Measurements from ENCODE around the gene MYLK. TPM values are rescaled to one million over a fixed set of nuclear protein-coding genes. Genes with fewer than 3 reads are reported as not detected.

Gene MYLK
- total RNA-seq, 2 experiments from 2014 or later: not detected

DNA sequence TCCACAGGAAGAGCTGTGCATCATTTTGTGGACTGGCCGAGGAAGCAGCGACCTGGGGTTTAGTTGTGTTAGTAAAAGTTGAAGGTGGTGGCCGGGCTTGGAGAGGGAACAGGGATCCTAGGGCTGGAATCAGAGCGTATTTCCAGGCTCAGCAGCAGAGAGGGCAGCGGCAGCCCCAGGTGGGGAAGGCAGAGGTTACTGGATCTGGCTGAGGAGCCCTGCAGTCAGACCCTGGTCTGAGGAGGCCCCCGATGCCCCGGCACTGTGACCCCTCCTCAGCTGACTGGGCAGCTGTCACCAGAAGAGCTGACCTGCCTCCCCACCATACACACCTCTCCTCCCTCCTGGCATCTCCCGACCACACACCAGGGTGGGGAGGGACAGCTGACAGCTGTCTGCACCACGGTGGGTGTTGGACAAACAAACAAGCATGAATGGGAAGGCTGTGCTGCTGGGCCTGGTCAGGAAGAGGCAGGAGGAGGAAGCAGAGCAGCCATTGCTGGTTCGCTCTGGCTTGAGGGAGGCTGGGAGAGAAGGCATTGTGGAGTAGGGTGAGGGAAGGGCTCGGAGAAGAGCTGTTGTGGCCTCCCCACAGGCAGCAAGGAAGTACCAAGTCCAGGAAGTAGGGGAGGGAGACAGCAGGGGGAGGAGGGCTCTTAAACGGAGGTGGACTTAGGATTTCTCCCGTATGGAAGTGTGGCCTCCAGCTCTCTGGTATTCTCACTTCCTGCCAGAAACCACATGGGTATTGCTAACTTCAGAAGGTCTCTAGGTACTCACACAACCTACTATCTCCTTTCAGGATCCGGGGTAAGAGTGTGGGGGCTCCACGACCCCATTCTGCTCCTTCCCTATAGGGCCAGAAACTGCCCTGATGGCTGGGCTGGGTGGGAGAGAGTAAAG lies 249.7 kb downstream of the MYLK start:
- Mint-ChIP-seq H3K4me3 (no peak overlapping the region), H3K4me1 (ENCODE audit: low read depth) (no peaks in the 10 kb centered on the region), H3K27me3 (ENCODE audit: low read depth) (peaks cover under 1% of the 10 kb centered on the region), H3K9me3 (no peaks in the 10 kb centered on the region), H3K27ac (no peak overlapping the region), H3K36me3 (ENCODE audit: low read depth) (peaks cover 4% of the 10 kb centered on the region)
- no peak for DNase-seq
- intact Hi-C loops (cut with micrococcal nuclease): no loop called here
- CTCF ChIA-PET: interaction anchor here (1.2 kb wide), 1 partner anchor 18 kb away, joined by 4 read pairs; no protein-coding TSS in a partner anchor

DNA sequence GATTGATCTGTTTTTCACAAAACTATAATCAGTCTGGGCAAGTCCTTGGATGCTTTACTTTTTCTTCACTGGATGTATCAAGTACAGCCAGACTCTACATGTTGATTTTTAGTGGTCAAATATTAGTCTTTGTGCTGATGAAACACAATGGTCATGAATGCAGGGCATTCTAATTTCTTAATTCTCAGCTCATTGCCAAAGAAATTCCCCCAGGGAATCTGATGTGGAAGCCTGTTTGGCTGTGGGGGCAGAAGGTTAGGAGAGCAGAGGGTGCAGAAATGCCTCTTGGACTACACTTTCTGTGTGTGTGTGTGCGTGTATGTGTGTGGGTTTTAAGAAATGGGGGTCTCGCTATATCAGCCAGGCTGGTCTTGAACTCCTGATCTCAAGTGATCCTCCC lies 250.6 kb downstream of the MYLK start:
- Mint-ChIP-seq H3K36me3 (ENCODE audit: low read depth) (peaks cover 4% of the 10 kb centered on the region), H3K27me3 (ENCODE audit: low read depth) (peaks cover 4% of the 10 kb centered on the region), H3K4me1 (ENCODE audit: low read depth) (no peaks in the 10 kb centered on the region), H3K9me3 (no peaks in the 10 kb centered on the region), H3K4me3 (no peak overlapping the region), H3K27ac (no peak overlapping the region)
- no peak for DNase-seq
- intact Hi-C loops (cut with micrococcal nuclease): no loop called here
- CTCF ChIA-PET: no interaction called here

DNA sequence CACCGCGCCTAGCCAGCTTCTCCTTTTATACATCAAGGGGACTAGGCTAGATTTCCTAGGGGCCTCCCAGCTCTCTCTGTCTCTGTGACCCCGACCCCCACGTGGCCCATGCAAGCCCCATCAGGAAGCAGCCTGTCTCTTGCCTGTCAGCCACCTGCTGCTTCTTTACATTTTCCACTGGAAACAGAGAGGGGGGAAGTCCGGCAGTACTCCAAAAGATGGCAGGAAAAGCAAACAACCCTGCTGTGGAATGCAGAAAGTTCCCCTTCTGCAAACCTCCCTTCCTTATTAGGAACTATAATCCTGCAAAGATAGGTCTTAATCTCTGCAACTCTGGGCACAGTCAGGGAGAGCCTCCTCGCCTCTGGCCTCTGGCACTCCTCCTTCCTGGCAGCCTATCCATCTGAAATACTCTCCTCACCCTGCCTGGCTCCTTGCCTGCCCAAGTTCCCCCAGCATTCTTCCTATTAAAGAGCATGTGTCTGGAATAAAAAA lies 251.9 kb downstream of the MYLK start:
- CTCF ChIA-PET: no interaction called here
- peaks cover 4% of the 10 kb centered on the region for H3K27me3 Mint-ChIP-seq (ENCODE audit: low read depth)
- H3K27ac Mint-ChIP-seq: no peak overlapping the region
- H3K36me3 Mint-ChIP-seq (ENCODE audit: low read depth): peaks cover 4% of the 10 kb centered on the region
- H3K4me3 Mint-ChIP-seq: no peak overlapping the region
- no peak for DNase-seq
- intact Hi-C loops (cut with micrococcal nuclease): no loop called here
- no peaks in the 10 kb centered on the region for H3K9me3 Mint-ChIP-seq
- H3K4me1 Mint-ChIP-seq (ENCODE audit: low read depth): no peaks in the 10 kb centered on the region

DNA sequence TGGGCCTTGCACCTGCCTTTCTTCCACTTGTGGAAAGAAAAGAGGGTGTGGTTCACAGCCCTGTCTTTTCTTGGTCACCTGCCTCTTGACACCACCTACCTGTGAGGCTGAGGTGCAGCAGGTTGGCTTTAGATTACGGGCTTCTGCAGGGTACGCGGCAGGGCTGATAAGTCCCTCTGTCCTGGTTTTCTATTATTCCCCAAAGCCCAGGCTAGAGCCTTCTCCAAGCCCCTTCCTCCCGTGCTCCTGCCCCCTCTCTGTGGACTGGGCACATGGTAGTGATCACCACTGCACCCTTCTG lies 254.4 kb downstream of the MYLK start:
- Mint-ChIP-seq H3K9me3 (no peaks in the 10 kb centered on the region), H3K27ac (no peak overlapping the region), H3K4me3 (no peak overlapping the region), H3K36me3 (ENCODE audit: low read depth) (peaks cover 4% of the 10 kb centered on the region), H3K27me3 (ENCODE audit: low read depth) (peaks cover 4% of the 10 kb centered on the region), H3K4me1 (ENCODE audit: low read depth) (no peaks in the 10 kb centered on the region)
- DNase-seq: no peak
- CTCF ChIA-PET: no interaction called here
- intact Hi-C loops (cut with micrococcal nuclease): no loop called here

DNA sequence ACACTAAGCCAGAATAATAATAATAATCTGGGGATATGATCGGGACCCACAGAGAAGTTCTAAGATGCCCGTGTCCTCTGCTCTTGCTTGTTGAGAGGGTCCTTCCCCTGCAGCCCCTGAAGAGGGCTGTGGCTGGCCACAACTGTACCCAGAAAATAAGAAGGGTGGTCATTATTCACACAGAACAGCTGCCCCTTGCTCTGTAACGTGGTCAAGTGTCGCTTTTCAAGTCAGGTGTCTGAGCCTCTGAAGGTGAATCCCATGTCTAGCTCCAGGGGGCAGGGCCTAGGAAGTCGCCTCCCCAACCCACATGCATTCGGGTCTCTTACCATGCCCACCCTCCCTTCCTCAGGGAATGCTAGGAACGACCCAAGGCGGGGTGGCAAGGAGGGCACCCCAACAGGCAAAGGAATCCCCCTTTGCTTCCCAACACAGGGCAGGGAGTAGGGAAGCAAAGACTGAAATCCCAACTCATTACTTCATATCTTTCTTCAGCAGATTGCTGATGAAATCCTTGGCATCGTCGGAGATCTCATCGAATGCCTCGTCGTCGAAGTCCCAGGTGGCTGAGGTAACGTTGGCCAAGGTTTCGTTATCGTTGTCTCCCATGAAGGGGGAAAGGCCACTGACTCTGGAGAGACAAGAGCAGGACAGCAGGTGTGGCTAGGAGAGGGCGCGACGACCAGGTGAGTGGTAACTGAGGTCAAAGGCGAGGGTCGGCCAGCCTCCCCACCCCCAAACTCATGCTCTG lies 255.0 kb downstream of the MYLK start:
- Mint-ChIP-seq H3K27ac (no peak overlapping the region), H3K27me3 (ENCODE audit: low read depth) (peaks cover 4% of the 10 kb centered on the region), H3K36me3 (ENCODE audit: low read depth) (peaks cover 4% of the 10 kb centered on the region), H3K9me3 (no peaks in the 10 kb centered on the region), H3K4me1 (ENCODE audit: low read depth) (no peaks in the 10 kb centered on the region), H3K4me3 (no peak overlapping the region)
- DNase-seq: no peak
- intact Hi-C loops (cut with micrococcal nuclease): no loop called here
- CTCF ChIA-PET: interaction anchor here (0.9 kb wide), 1 partner anchor 70 kb away, joined by 3 read pairs; no protein-coding TSS in a partner anchor

DNA sequence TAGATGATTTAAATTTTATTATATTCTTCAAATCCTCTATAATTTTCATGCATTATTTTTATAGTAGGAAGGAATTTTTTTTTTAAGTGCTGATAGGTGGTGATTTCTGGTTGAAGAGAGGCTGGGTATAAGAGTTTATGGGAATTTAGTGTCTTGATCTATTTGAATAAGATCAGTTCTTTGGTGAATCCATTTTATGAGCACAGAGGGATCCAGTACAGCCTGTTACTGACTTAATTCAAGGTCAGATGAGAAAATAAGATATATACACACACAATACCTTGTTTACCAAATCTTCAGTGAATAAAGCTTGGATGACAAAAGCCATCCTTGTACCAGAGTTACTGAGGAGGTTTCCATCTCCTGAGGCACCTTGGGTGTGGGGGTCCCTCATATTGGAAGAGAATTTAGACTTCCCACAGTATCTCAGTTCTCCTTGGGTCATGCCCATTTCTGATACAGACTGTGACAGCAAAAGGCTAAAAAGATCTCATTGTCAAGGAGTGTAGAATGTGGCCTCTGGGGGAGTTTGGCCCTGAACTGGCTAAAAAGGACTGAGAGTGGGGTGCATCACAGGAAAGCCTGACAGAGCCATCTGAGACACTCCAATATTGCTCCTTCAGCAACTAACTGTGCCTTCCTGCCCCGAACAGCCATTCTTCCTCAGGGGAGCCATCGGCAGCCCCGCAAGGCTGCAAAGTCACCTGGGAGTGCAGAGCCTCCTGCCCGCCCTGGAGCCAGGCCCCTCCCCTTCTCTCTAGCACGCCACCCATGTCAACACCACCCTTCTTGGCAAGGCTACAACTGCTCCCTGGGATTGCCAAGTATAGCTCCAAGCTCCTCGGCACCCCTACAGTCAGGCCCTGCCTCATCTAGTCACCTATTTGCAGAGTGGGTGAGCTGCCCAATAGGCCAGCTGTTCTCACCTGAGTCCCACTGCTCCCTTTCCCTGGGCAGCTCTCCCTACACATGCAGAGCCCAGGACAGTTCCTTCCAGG lies 256.2 kb downstream of the MYLK start:
- intact Hi-C loops (cut with micrococcal nuclease): no loop called here
- CTCF ChIA-PET: interaction anchor here (0.9 kb wide), 1 partner anchor 69 kb away, joined by 3 read pairs; no protein-coding TSS in a partner anchor
- H3K27ac Mint-ChIP-seq: no peak overlapping the region

DNA sequence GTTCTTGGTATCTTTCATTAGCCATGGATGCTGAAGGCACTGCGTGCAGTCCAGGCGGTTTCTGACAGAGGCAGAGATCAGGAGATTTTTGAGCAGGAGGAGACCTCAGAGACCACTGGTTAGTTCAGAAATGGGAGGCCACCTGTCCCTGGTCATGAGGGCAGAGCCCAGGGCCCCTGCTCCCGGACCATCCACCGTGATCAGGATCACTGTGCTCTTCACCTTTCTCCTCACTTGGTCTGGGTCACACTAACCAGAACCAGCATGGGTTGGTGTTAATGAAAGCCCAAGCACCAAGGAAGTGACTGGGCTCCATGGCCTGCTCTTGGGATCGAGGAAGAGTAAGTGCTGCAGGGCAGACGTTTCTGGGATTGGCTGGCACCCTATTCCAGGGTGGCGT lies 257.3 kb downstream of the MYLK start:
- DNase-seq: no peak
- peaks cover 4% of the 10 kb centered on the region for H3K27me3 Mint-ChIP-seq (ENCODE audit: low read depth)
- no peaks in the 10 kb centered on the region for H3K4me1 Mint-ChIP-seq (ENCODE audit: low read depth)
- intact Hi-C loops (cut with micrococcal nuclease): no loop called here
- CTCF ChIA-PET: interaction anchor here (1.0 kb wide), 1 partner anchor 24 kb away, joined by 3 read pairs; no protein-coding TSS in a partner anchor
- H3K27ac Mint-ChIP-seq: no peak overlapping the region
- no peak overlapping the region for H3K4me3 Mint-ChIP-seq
- H3K9me3 Mint-ChIP-seq: no peaks in the 10 kb centered on the region
- H3K36me3 Mint-ChIP-seq (ENCODE audit: low read depth): peaks cover 4% of the 10 kb centered on the region

More for the DNA sequence above, 256.2 kb downstream of the MYLK start:
- Mint-ChIP-seq H3K9me3 (no peaks in the 10 kb centered on the region), H3K27me3 (ENCODE audit: low read depth) (peaks cover 4% of the 10 kb centered on the region), H3K4me3 (no peak overlapping the region), H3K4me1 (ENCODE audit: low read depth) (no peaks in the 10 kb centered on the region), H3K36me3 (ENCODE audit: low read depth) (peaks cover 4% of the 10 kb centered on the region)
- no peak for DNase-seq

DNA sequence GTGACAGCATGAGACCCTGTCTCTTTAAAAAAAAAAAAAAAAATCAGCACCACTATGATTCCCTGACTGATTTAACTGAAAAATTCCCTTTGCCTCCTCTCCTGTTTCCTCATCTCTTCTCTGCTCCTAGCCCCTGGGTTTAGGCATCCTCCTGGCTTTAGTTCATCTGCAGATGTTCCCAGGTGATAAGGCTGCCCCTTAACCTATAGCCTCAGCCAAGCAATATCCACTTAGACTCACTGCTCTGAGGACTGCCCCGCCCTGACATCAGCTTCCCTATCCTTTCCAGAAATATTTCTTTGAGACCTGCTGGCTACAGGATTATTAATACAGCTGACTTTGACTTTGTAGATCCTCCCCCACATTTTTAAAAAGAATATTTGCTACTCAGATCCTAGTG lies 259.8 kb downstream of the MYLK start:
- H3K27ac Mint-ChIP-seq: no peak overlapping the region
- no peaks in the 10 kb centered on the region for H3K36me3 Mint-ChIP-seq (ENCODE audit: low read depth)
- peaks cover 2% of the 10 kb centered on the region for H3K27me3 Mint-ChIP-seq (ENCODE audit: low read depth)
- CTCF ChIA-PET: interaction anchor here (0.6 to 1.6 kb wide), 2 partner anchors 11 to 80 kb away, joined by 3 to 5 read pairs; no protein-coding TSS in a partner anchor
- no peaks in the 10 kb centered on the region for H3K9me3 Mint-ChIP-seq
- intact Hi-C loops (cut with micrococcal nuclease): no loop called here
- H3K4me3 Mint-ChIP-seq: no peak overlapping the region
- DNase-seq: no peak
- no peaks in the 10 kb centered on the region for H3K4me1 Mint-ChIP-seq (ENCODE audit: low read depth)

DNA sequence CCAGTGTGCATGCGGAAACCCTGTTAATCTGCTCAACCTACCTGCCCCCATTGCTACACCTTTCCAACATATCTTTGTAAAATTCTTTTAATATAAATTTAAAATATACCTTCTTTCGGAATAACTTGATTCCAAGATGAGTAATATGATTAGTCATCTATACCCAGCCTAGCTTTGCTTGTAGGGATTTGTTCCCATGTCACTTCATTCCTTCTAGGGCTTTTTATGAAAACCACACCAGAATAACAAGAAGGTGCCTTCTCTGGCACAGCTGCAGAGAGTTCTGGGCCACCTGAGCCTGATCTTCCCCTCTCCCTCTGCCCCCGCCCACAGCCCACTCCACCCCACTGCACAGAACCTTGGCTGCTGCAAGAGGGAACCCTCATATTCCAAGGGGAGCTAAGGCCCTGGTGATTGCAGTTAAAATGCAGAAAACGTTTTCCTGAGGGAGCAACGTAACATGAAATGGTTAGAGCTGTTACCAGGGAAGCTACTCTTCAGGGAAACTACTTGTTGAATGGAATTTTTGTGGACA lies 260.7 kb downstream of the MYLK start:
- CTCF ChIA-PET: interaction anchor here (0.6 to 1.6 kb wide), 2 partner anchors 11 to 79 kb away, joined by 3 to 5 read pairs; no protein-coding TSS in a partner anchor
- Mint-ChIP-seq H3K27me3 (ENCODE audit: low read depth) (no peaks in the 10 kb centered on the region), H3K9me3 (no peaks in the 10 kb centered on the region), H3K4me1 (ENCODE audit: low read depth) (no peaks in the 10 kb centered on the region), H3K36me3 (ENCODE audit: low read depth) (no peaks in the 10 kb centered on the region), H3K4me3 (no peak overlapping the region), H3K27ac (no peak overlapping the region)
- DNase-seq: no peak
- intact Hi-C loops (cut with micrococcal nuclease): no loop called here

DNA sequence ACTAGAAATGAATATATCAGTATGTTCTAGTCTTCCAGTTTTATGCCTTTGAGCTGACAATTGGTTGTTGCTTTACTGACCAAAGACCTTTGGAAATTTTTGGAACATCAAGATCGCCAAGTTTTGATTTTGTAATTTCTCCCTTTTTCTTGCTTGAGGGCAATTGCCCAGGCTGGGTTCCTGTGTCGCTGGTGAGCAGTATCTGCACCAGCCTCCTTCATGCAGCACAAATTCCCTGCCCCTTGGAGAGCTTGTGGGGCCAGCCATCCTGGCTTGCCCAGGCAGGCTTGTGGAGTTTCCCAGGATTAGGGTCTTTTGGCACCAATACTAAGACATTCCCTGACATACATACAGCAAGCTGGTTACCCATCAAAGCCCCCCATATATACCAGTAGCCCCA lies 261.4 kb downstream of the MYLK start:
- no peaks in the 10 kb centered on the region for H3K36me3 Mint-ChIP-seq (ENCODE audit: low read depth)
- H3K9me3 Mint-ChIP-seq: no peaks in the 10 kb centered on the region
- H3K4me3 Mint-ChIP-seq: no peak overlapping the region
- DNase-seq: no peak
- no peaks in the 10 kb centered on the region for H3K27me3 Mint-ChIP-seq (ENCODE audit: low read depth)
- CTCF ChIA-PET: interaction anchor here (1.6 kb wide), 2 partner anchors 10 to 30 kb away, joined by 5 read pairs; no protein-coding TSS in a partner anchor
- no peak overlapping the region for H3K27ac Mint-ChIP-seq
- H3K4me1 Mint-ChIP-seq (ENCODE audit: low read depth): no peaks in the 10 kb centered on the region
- intact Hi-C loops (cut with micrococcal nuclease): no loop called here

DNA sequence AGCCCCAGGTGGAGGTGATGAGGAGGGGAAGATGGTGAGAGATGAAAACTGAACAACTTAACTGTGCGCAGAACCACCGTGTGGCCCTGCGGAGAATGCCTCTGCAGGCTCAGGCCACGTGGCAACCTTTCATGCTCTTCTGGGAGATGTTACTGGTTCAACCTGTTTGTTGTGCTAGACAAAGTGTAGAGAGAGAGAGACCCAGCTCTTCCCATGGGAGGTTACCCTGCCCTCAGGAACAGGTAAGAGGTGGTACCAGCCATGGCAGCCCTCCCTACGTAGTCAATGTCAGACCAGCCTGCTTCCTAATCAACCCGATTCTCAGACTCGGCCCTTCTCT lies 262.3 kb downstream of the MYLK start:
- no peaks in the 10 kb centered on the region for H3K4me1 Mint-ChIP-seq (ENCODE audit: low read depth)
- no peaks in the 10 kb centered on the region for H3K9me3 Mint-ChIP-seq
- intact Hi-C loops (cut with micrococcal nuclease): no loop called here
- CTCF ChIA-PET: interaction anchor here (1.6 kb wide), 1 partner anchor 31 kb away, joined by 5 read pairs; no protein-coding TSS in a partner anchor
- DNase-seq: no peak
- no peaks in the 10 kb centered on the region for H3K36me3 Mint-ChIP-seq (ENCODE audit: low read depth)
- no peak overlapping the region for H3K27ac Mint-ChIP-seq
- H3K27me3 Mint-ChIP-seq (ENCODE audit: low read depth): no peaks in the 10 kb centered on the region
- no peak overlapping the region for H3K4me3 Mint-ChIP-seq

All from activated naive CD4-positive, alpha-beta T cell treated with anti-CD3 and anti-CD28 coated beads for 36 hours (primary cell).